ENCODE results near the gene DLX1.

Gene DLX1

DNA sequence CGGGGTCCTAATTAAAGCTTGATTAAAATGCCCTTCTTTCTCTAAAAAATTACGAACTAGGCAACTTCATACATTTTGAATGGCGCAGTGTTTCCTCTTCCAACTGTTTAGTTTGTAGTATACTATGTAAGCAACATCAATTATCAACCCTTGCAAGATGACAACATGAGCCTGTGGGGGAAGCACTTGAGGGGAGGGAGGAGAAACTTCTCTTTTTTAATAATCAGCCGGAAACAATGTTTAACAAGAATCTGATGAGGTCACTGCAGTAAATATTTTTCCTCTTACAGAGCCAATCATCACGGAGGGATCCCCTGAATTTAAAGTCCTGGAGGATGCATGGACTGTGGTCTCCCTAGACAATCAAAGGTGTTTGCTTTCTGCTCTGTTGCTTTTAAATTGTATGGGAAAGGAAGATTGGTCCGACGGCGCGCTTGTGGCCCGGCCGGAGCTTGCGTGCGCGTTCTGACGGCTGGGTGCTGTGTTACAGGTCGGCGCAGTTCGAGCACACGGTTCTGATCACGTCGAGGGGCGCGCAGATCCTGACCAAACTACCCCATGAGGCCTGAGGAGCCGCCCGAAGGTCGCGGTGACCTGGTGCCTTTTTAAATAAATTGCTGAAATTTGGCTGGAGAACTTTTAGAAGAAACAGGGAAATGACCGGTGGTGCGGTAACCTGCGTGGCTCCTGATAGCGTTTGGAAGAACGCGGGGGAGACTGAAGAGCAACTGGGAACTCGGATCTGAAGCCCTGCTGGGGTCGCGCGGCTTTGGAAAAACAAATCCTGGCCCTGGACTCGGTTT lies 5.3 kb upstream of the DLX1 start:
- no peak overlapping the region for H3K4me3 Mint-ChIP-seq
- H3K36me3 Mint-ChIP-seq: peaks cover 7% of the 10 kb centered on the region
- H3K27me3 Mint-ChIP-seq: peaks cover 43% of the 10 kb centered on the region
- H3K27ac Mint-ChIP-seq: no peak overlapping the region
- no peaks in the 10 kb centered on the region for H3K9me3 Mint-ChIP-seq (ENCODE audit: low read depth)
- peaks cover 20% of the 10 kb centered on the region for H3K4me1 Mint-ChIP-seq (ENCODE audit: low read depth)

DNA sequence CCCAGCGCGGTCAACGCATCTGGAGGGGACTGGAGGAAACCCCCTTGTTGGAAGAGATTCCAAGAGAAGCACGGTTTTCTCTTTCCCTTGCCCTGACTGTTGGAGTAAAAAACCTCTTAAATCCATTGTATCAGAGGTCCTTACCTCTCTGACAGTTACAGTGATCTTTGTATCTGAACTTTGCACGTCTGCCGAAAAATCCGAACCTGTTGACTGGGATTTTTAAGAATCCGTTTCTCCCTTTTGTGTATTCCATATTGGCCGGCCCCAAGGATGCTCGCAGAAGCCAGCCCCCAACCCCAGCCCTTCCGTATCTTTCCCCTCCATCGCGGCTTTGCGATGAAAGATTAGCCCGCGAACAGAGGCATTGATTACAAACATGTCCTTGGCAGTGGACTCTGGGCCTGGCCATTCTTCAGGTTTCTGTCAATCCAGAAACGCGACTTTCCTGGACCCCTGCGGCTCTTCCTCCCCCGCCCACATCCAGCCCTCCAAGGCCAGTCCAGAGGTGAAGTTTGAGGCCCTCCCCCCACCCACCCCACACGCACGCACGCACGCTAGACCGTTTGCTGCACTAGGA lies 4.6 kb upstream of the DLX1 start:
- Mint-ChIP-seq H3K36me3 (peaks cover 4% of the 10 kb centered on the region), H3K9me3 (ENCODE audit: low read depth) (no peaks in the 10 kb centered on the region), H3K27me3 (peaks cover 48% of the 10 kb centered on the region), H3K4me3 (no peak overlapping the region), H3K4me1 (ENCODE audit: low read depth) (peaks cover 26% of the 10 kb centered on the region), H3K27ac (no peak overlapping the region)

- H3K27me3 Mint-ChIP-seq: peaks cover 48% of the 10 kb centered on the region
- H3K27ac Mint-ChIP-seq: no peak overlapping the region
Observed at GRCh38 chr2:172081221-172082022, 3.9 kb upstream of the DLX1 start.

GRCh38 chr2:172082105-172082943 lies 3.0 kb upstream of the DLX1 start:
- Mint-ChIP-seq H3K9me3 (ENCODE audit: low read depth) (no peaks in the 10 kb centered on the region), H3K4me3 (no peak overlapping the region), H3K36me3 (peaks cover 4% of the 10 kb centered on the region), H3K27me3 (peaks cover 55% of the 10 kb centered on the region), H3K27ac (peak overlapping the region; percentile 34), H3K4me1 (ENCODE audit: low read depth) (peaks cover 40% of the 10 kb centered on the region)

More at GRCh38 chr2:172081221-172082022, 3.9 kb upstream of the DLX1 start:
- Mint-ChIP-seq H3K9me3 (ENCODE audit: low read depth) (no peaks in the 10 kb centered on the region), H3K4me1 (ENCODE audit: low read depth) (peaks cover 31% of the 10 kb centered on the region), H3K36me3 (peaks cover 4% of the 10 kb centered on the region), H3K4me3 (no peak overlapping the region)

DNA sequence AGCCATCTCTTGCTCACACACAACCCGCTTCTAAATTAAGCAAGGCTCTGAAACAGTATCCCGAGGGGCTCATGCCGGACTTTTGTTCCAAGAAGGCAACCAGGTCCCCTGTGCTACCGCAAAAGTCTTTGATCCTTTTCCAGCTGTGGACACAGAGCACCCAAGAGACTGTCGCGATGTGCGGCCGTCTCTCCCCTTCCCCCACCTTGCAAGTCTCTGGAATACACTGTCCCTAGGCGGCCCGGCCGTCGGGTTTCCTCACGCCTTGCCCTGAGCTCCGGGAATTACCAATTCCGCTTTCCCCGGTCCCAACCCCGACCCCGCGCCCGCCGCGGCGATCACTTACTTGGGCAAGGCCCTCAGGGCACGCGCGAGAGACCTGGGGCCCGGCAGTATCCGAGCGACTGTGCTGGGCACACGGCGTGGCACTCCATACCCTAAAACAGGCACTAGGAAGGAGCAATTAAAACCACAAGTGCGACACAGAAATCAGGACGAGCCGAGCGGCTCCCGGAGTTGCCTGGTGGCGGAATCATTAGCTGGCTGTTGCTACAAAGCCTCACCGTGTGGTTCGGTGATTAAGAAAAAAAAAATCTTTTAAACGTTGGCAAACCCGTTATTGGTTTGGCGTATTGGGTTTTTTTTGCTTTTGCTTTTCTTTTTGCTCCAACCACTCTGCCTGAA lies 2.2 kb upstream of the DLX1 start:
- no peak overlapping the region for H3K27ac Mint-ChIP-seq
- H3K9me3 Mint-ChIP-seq (ENCODE audit: low read depth): no peaks in the 10 kb centered on the region
- H3K4me3 Mint-ChIP-seq: peak overlapping the region; percentile 79
- H3K36me3 Mint-ChIP-seq: peaks cover 4% of the 10 kb centered on the region
- peaks cover 63% of the 10 kb centered on the region for H3K27me3 Mint-ChIP-seq
- H3K4me1 Mint-ChIP-seq (ENCODE audit: low read depth): peaks cover 48% of the 10 kb centered on the region

- peaks cover 4% of the 10 kb centered on the region for H3K36me3 Mint-ChIP-seq
- peak overlapping the region; percentile 54 for H3K27ac Mint-ChIP-seq
- peak overlapping the region; percentile 79 for H3K4me3 Mint-ChIP-seq
- peaks cover 70% of the 10 kb centered on the region for H3K27me3 Mint-ChIP-seq
- peaks cover 52% of the 10 kb centered on the region for H3K4me1 Mint-ChIP-seq (ENCODE audit: low read depth)
- H3K9me3 Mint-ChIP-seq (ENCODE audit: low read depth): no peaks in the 10 kb centered on the region
Observed at GRCh38 chr2:172083628-172084394, 1.5 kb upstream of the DLX1 start.

DNA sequence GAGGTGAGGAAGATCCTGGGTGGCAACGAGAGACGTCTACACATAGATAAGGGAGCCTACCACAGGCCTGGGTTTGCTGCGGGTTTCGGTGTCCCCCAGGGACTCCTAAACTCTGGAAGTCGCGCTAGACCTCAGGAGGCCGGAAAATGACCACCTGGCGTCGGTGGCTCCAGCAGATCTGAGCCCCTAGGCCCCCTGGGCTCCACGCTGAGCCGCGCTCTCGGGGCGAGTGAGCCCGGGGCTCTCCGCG lies 987 bp upstream of the DLX1 start:
- H3K36me3 Mint-ChIP-seq: peaks cover 2% of the 10 kb centered on the region
- no peaks in the 10 kb centered on the region for H3K9me3 Mint-ChIP-seq (ENCODE audit: low read depth)
- peak overlapping the region; percentile 79 for H3K4me3 Mint-ChIP-seq
- no peak overlapping the region for H3K27ac Mint-ChIP-seq
- H3K27me3 Mint-ChIP-seq: peaks cover 68% of the 10 kb centered on the region
- H3K4me1 Mint-ChIP-seq (ENCODE audit: low read depth): peaks cover 52% of the 10 kb centered on the region

DNA sequence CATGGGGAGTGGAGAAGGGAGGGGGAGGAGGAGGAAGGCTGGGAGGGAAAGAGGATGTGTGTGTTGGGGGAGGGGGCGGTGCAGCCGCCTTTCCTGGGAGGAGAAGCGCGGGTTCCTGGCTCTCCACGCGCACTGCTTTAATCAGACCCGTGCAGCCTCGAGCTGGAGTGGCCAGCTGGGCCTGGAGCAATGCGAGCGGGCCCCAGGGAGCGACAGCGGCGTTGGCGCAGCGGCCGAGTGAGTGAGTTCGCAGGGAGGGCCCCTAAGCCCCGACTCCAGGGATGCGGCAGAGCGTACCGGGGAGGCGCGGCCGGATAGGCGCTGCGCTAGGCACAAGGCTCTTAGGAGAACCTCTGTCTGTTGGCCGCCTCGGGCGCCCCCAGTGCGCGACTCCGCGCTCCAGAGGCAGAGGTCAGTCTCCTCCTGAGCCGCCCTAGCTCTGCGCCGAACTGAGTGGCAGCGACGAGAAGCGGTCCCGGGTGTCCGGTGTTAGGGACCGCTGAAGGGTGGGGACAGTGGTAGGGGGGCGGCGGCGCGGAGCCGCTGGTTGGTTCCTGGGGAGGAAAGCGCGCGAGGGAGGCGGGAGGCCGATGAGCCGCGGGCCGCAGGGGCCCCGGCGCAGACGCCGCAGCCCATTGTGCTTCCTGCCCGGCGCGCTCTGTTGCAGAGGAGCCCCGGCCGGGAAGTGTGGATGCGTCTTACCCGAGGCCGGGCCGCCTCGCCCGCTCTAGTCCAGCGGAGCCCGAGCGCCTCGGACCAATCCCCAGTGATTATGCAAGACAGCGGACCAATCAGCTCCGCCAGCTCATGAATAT lies 455 bp upstream of the DLX1 start:
- Mint-ChIP-seq H3K9me3 (ENCODE audit: low read depth) (no peaks in the 10 kb centered on the region), H3K27ac (no peak overlapping the region), H3K36me3 (peaks cover under 1% of the 10 kb centered on the region), H3K4me1 (ENCODE audit: low read depth) (peaks cover 52% of the 10 kb centered on the region), H3K27me3 (peaks cover 68% of the 10 kb centered on the region), H3K4me3 (peak overlapping the region; percentile 79)

GRCh38 chr2:172086241-172087206 lies 1.2 kb downstream of the DLX1 start:
- peaks cover 63% of the 10 kb centered on the region for H3K27me3 Mint-ChIP-seq

GRCh38 chr2:172087207-172087779 lies 2.0 kb downstream of the DLX1 start:
- no peaks in the 10 kb centered on the region for H3K9me3 Mint-ChIP-seq (ENCODE audit: low read depth)
- peaks cover 63% of the 10 kb centered on the region for H3K27me3 Mint-ChIP-seq
- no peaks in the 10 kb centered on the region for H3K36me3 Mint-ChIP-seq
- peak overlapping the region; percentile 67 for H3K4me3 Mint-ChIP-seq
- H3K4me1 Mint-ChIP-seq (ENCODE audit: low read depth): peaks cover 47% of the 10 kb centered on the region
- H3K27ac Mint-ChIP-seq: peak overlapping the region; percentile 58

More at GRCh38 chr2:172086241-172087206, 1.2 kb downstream of the DLX1 start:
- H3K4me3 Mint-ChIP-seq: peak overlapping the region; percentile 62
- no peak overlapping the region for H3K27ac Mint-ChIP-seq
- H3K9me3 Mint-ChIP-seq (ENCODE audit: low read depth): no peaks in the 10 kb centered on the region
- peaks cover 51% of the 10 kb centered on the region for H3K4me1 Mint-ChIP-seq (ENCODE audit: low read depth)
- no peaks in the 10 kb centered on the region for H3K36me3 Mint-ChIP-seq

- H3K36me3 Mint-ChIP-seq: no peaks in the 10 kb centered on the region
- peak overlapping the region; percentile 67 for H3K4me3 Mint-ChIP-seq
- H3K27ac Mint-ChIP-seq: peak overlapping the region; percentile 58
- peaks cover 46% of the 10 kb centered on the region for H3K4me1 Mint-ChIP-seq (ENCODE audit: low read depth)
- peaks cover 63% of the 10 kb centered on the region for H3K27me3 Mint-ChIP-seq
- no peaks in the 10 kb centered on the region for H3K9me3 Mint-ChIP-seq (ENCODE audit: low read depth)
Observed at GRCh38 chr2:172087780-172088244, 2.5 kb downstream of the DLX1 start.

Data from activated naive CD8-positive, alpha-beta T cell (primary cell).